Activated naive CD4-positive, alpha-beta T cell treated with anti-CD3 and anti-CD28 coated beads, Interleukin-2, amount 50 U/mL, for 16 hours (primary cell): ENCODE data around the gene LPIN3.

Experiments used
- DNase-seq: peaks from one replicate; pipeline ENCODE4 v3.0.0-alpha.2; 2020

The LPIN3 gene

GRCh38 chr20:41369673-41370072, 29.1 kb downstream of the LPIN3 start:
- no peak for DNase-seq

GRCh38 chr20:41370176-41370575, 29.6 kb downstream of the LPIN3 start:
- no peak for DNase-seq

- DNase-seq, result no peak
Measured at GRCh38 chr20:41371371-41371770, 30.8 kb downstream of the LPIN3 start.

GRCh38 chr20:41373251-41373783, 32.7 kb downstream of the LPIN3 start:
- no peak for DNase-seq

- DNase-seq, result no peak
Measured at GRCh38 chr20:41373931-41374920, 33.6 kb downstream of the LPIN3 start.

GRCh38 chr20:41375846-41376245, 35.2 kb downstream of the LPIN3 start:
- DNase-seq, result no peak

GRCh38 chr20:41376349-41376748, 35.7 kb downstream of the LPIN3 start:
- no peak for DNase-seq

- no peak for DNase-seq
Measured at GRCh38 chr20:41377275-41377674, 36.7 kb downstream of the LPIN3 start.

GRCh38 chr20:41379551-41379950, 38.9 kb downstream of the LPIN3 start:
- no peak for DNase-seq

- DNase-seq, result no peak
Measured at GRCh38 chr20:41380551-41381193, 40.1 kb downstream of the LPIN3 start.

GRCh38 chr20:41382791-41383305, 42.2 kb downstream of the LPIN3 start:
- DNase-seq, result no peak

- DNase-seq, result no peak
Measured at GRCh38 chr20:41386502-41387427, 46.1 kb downstream of the LPIN3 start.

- no peak for DNase-seq
Measured at GRCh38 chr20:41387444-41387851, 46.8 kb downstream of the LPIN3 start.

- no peak for DNase-seq
Measured at GRCh38 chr20:41390889-41391288, 50.3 kb downstream of the LPIN3 start.

GRCh38 chr20:41391587-41392001, 51.0 kb downstream of the LPIN3 start:
- DNase-seq, result no peak

GRCh38 chr20:41392295-41392694, 51.7 kb downstream of the LPIN3 start:
- DNase-seq, result no peak

- DNase-seq, result no peak
Measured at GRCh38 chr20:41392871-41393704, 52.5 kb downstream of the LPIN3 start.

GRCh38 chr20:41393705-41394066, 53.1 kb downstream of the LPIN3 start:
- no peak for DNase-seq

- DNase-seq, result no peak
Measured at GRCh38 chr20:41394081-41394480, 53.5 kb downstream of the LPIN3 start.

- no peak for DNase-seq
Measured at GRCh38 chr20:41394931-41395666, 54.5 kb downstream of the LPIN3 start.
